GM21723 (cell line): ENCODE measurements around the gene MRPL37.

ENCODE experiments used
- ATAC-seq: cut with Tn5 transposase; IDR thresholded peaks from one replicate; pipeline ENCODE4 v1.9.1; 2021; ENCODE audit warnings: mild to moderate bottlenecking, moderate library complexity; ENCODE audit not compliant: unreplicated experiment

The MRPL37 gene

GRCh38 chr1:54259546-54260140 is 59.7 kb downstream of the MRPL37 start:
- no peak for ATAC-seq

- ATAC-seq, result no peak
These were observed 60.8 kb downstream of the MRPL37 start for GRCh38 chr1:54260810-54261209.

- no peak for ATAC-seq
These were observed 62.3 kb downstream of the MRPL37 start for GRCh38 chr1:54262244-54262643.

GRCh38 chr1:54263601-54264226 is 63.7 kb downstream of the MRPL37 start:
- no peak for ATAC-seq

DNA sequence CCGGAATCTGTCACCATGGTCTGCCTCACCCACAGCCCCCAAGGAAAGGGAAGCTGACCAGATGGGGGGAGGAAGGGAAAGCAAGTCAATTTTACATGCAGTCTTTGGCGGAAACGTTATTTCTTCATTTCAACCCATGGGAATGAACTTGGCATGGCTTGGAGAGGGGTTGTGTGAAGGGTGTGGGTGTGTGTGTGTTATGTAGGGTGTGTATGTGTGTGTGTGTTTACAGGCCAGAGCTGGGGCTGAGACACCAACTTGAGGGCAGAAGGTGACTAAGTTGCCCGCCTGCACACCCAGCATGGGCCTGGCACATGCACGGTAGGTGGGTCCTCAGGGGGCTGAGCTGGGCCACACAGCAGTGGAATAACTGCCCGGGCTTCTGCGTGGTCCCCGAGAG is 65.2 kb downstream of the MRPL37 start:
- no peak for ATAC-seq

DNA sequence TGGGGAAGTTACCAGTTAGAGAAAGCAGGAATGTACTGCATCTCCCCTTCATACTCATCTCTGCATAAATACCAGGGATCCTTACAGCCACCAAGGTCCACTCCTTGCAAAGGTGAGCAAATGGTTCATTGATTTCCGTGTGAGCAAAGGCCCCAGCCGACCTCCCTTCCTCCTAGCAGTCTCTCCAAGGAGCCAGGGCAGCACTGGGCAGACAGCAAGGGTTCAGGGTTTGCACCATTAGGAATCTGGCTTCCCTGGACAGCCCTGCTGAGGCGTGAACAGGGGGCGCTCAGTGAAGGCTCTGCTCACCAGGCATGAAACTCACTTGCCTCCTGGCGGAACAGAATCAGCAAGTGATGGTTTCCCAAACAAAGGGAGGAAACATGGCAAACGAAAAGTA is 65.7 kb downstream of the MRPL37 start:
- ATAC-seq, result no peak

- ATAC-seq, result no peak
These were observed 66.2 kb downstream of the MRPL37 start for GRCh38 chr1:54266195-54266594.

DNA sequence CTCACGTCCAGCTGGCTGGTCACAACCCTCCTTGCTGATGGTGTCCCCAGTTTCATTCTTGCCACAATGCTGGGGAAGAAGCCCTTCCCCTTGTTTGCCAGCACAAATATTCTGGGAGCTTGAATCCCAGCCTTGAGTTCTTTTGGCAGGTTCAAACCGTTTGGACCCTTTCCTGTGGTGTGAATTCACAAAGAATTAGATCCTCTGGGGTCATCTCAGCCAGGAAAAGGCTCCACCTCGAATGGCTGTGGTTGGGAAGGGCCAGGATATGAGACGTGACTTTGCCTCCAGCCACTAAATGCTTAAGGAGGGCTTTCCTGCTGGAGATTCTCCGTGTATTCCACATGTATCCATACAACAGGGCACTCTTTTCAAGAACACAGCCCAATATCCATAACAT is 66.9 kb downstream of the MRPL37 start:
- no peak for ATAC-seq
